ENCODE measurements around the gene MRPS11.
"Not testable (repeated sequence)": the region's sequence is repeated elsewhere in the genome, so short reads cannot be mapped to it uniquely, and the experiment has no call there.

MRPS11 gene

GRCh38 chr15:88497109-88497765 is 29.7 kb downstream of the MRPS11 start:
- DNase-seq: no peak

- peak; percentile 49 for DNase-seq
Observed at GRCh38 chr15:88498996-88499395, 31.5 kb downstream of the MRPS11 start.

- no peak for DNase-seq
Observed at GRCh38 chr15:88504445-88504844, 36.9 kb downstream of the MRPS11 start.

- DNase-seq: no peak
Observed at GRCh38 chr15:88505721-88506120, 38.2 kb downstream of the MRPS11 start.

- no peak for DNase-seq
Observed at GRCh38 chr15:88506628-88507027, 39.1 kb downstream of the MRPS11 start.

GRCh38 chr15:88509321-88509720 is 41.8 kb downstream of the MRPS11 start:
- DNase-seq: no peak

GRCh38 chr15:88509964-88510363 is 42.5 kb downstream of the MRPS11 start:
- no peak for DNase-seq

- no peak for DNase-seq
Observed at GRCh38 chr15:88511161-88511560, 43.7 kb downstream of the MRPS11 start.

GRCh38 chr15:88512078-88512477 is 44.6 kb downstream of the MRPS11 start:
- no peak for DNase-seq

GRCh38 chr15:88512601-88513000 is 45.1 kb downstream of the MRPS11 start:
- DNase-seq: no peak

- no peak for DNase-seq
Observed at GRCh38 chr15:88513195-88513594, 45.7 kb downstream of the MRPS11 start.

- no peak for DNase-seq
Observed at GRCh38 chr15:88518903-88519302, 51.4 kb downstream of the MRPS11 start.

- DNase-seq: not testable (repeated sequence)
Observed at GRCh38 chr15:88524094-88524493, 56.6 kb downstream of the MRPS11 start.

- no peak for DNase-seq
Observed at GRCh38 chr15:88525418-88525817, 57.9 kb downstream of the MRPS11 start.

- DNase-seq: no peak
Observed at GRCh38 chr15:88526247-88526879, 58.9 kb downstream of the MRPS11 start.

GRCh38 chr15:88529021-88529630 is 61.6 kb downstream of the MRPS11 start:
- DNase-seq: no peak

Measured in retina (tissue), 1 donor.